Natural killer cell (primary cell): ENCODE results near the gene PTPRN2. TPM values are rescaled to one million over a fixed set of nuclear protein-coding genes. Genes with fewer than 3 reads are reported as not detected.

Experiments
- ATAC-seq, 3 donors: fragments of 150-1000 bp in 2 of 3; fragments of 200-7000 bp in 1 of 3; cut with Tn5 transposase; 1 replicate in 1 of 3; 2 replicates in 2 of 3; pipeline ENCODE4 v1.10.0; 2021; ENCODE audit warnings: mild to moderate bottlenecking in 2 of 3, moderate library complexity in 2 of 3
- DNase-seq, 2 donors: peaks; one replicate each; pipeline versions ENCODE4 v3.0.0 to v3.0.0-alpha.2; 2013 to 2021; ENCODE audit warnings: mixed read lengths in 1 of 2
- H3K27ac ChIP-seq: one replicate; pipeline ENCODE4 v1.5.1; 2013; ENCODE audit warnings: mild to moderate bottlenecking, low read length
- H3K27me3 ChIP-seq: one replicate; pipeline ENCODE4 v1.6.1; 2013; ENCODE audit warnings: low read length; ENCODE audit not compliant: control insufficient read depth, insufficient read depth
- H3K36me3 ChIP-seq: one replicate; pipeline ENCODE4 v1.6.1; 2013; ENCODE audit warnings: low read length; ENCODE audit not compliant: control insufficient read depth, insufficient read depth
- H3K4me1 ChIP-seq: one replicate; pipeline ENCODE4 v1.6.1; 2013; ENCODE audit warnings: low read length; ENCODE audit not compliant: control insufficient read depth, insufficient read depth
- H3K4me3 ChIP-seq: one replicate; pipeline ENCODE4 v1.5.1; 2013; ENCODE audit warnings: low read length
- H3K9me3 ChIP-seq: one replicate; pipeline ENCODE4 v1.6.1; 2013; ENCODE audit warnings: low read length; ENCODE audit not compliant: control insufficient read depth, insufficient read depth
- H3K27ac Mint-ChIP-seq, 2 donors: one replicate each; pipeline ENCODE4 v1.8.0; 2022; ENCODE audit warnings: mild to moderate bottlenecking in 2 of 2, mixed read lengths in 2 of 2, moderate library complexity in 1 of 2
- H3K27me3 Mint-ChIP-seq, 2 donors: one replicate each; pipeline ENCODE4 v1.8.0; 2022; ENCODE audit warnings: low read depth in 2 of 2, mixed read lengths in 2 of 2
- H3K36me3 Mint-ChIP-seq: one replicate; pipeline ENCODE4 v1.8.0; 2022; ENCODE audit warnings: mixed read lengths
- H3K4me1 Mint-ChIP-seq, 2 donors: one replicate each; pipeline ENCODE4 v1.8.0; 2022; ENCODE audit warnings: mixed read lengths in 2 of 2
- H3K4me3 Mint-ChIP-seq: one replicate; pipeline ENCODE4 v1.8.0; 2022; ENCODE audit warnings: mild to moderate bottlenecking, moderate library complexity, mixed read lengths
- H3K9me3 Mint-ChIP-seq, 2 donors: one replicate each; pipeline ENCODE4 v1.8.0; 2022; ENCODE audit warnings: mixed read lengths in 2 of 2
- CTCF ChIP-seq: fragments of 200-600 bp; IDR thresholded peaks from one replicate; pipeline ENCODE4 v1.8.0; 2022; ENCODE audit warnings: antibody characterized with exemption
- WGBS: methylation state at CpG from one replicate; pipeline ENCODE4 v1.1.7; 2013; ENCODE audit warnings: missing lambda C conversion rate; ENCODE audit not compliant: insufficient coverage; 5-methylcytosine and 5-hydroxymethylcytosine counted together
- intact Hi-C: fragments of 100-400 bp; cut with micrococcal nuclease; formaldehyde crosslinking; loops from one replicate; pipeline ENCODE4 v1.14.2; 2022
- total RNA-seq, 4 donors: library from RNA; stranded (reverse); fragments of 120-200 nt in 1 of 4; gene quantifications; one replicate each; pipeline versions ENCODE4 v1.2.3 to v1.2.4, GENCODE V29; 2013 to 2022

The PTPRN2 gene
- total RNA-seq, 3 donors from 2014 or later (not counting 1 experiment from before 2014, with no cell fraction given), result 1.3 to 2.5 (median 1.9) TPM

- no peak overlapping the region for H3K27ac ChIP-seq
- no peaks in the 10 kb centered on the region for H3K4me1 ChIP-seq
- WGBS, result 95% methylated on average over 14 of the region's 16 CpGs
- intact Hi-C loops, result no loop called here
- H3K27me3 Mint-ChIP-seq, result no peaks in the 10 kb centered on the region
- no peaks in the 10 kb centered on the region for H3K36me3 Mint-ChIP-seq
- H3K9me3 ChIP-seq, result no peaks in the 10 kb centered on the region
- no peaks in the 10 kb centered on the region for H3K36me3 ChIP-seq
- peaks cover 2 to 6% of the 10 kb centered on the region in 2 donors for H3K9me3 Mint-ChIP-seq
- no peak overlapping the region for H3K4me3 Mint-ChIP-seq
- no peak for TF ChIP-seq CTCF
- no peak for DNase-seq
- H3K27me3 ChIP-seq, result no peaks in the 10 kb centered on the region
- no peak overlapping the region for H3K4me3 ChIP-seq
- H3K4me1 Mint-ChIP-seq, result no peaks in the 10 kb centered on the region
- no peak overlapping the region for H3K27ac Mint-ChIP-seq
- no peak for ATAC-seq
Measured at GRCh38 chr7:158414486-158414961, 173.1 kb downstream of the PTPRN2 start.

- H3K36me3 Mint-ChIP-seq, result no peaks in the 10 kb centered on the region
- WGBS, result 90% methylated on average over 9 of the region's 11 CpGs
- H3K9me3 Mint-ChIP-seq, result peaks cover 2 to 6% of the 10 kb centered on the region in 2 donors
- Histone ChIP-seq H3K27ac (no peak overlapping the region), H3K4me1 (no peaks in the 10 kb centered on the region), H3K36me3 (no peaks in the 10 kb centered on the region), H3K27me3 (no peaks in the 10 kb centered on the region), H3K4me3 (no peak overlapping the region), H3K9me3 (no peaks in the 10 kb centered on the region)
- ATAC-seq (no peak), DNase-seq (no peak)
- no peak for TF ChIP-seq CTCF
- H3K27me3 Mint-ChIP-seq, result no peaks in the 10 kb centered on the region
- no peaks in the 10 kb centered on the region for H3K4me1 Mint-ChIP-seq
- H3K4me3 Mint-ChIP-seq, result no peak overlapping the region
- no peak overlapping the region for H3K27ac Mint-ChIP-seq
- intact Hi-C loops, result no loop called here
Measured at GRCh38 chr7:158414002-158414401, 173.6 kb downstream of the PTPRN2 start.

GRCh38 chr7:158411232-158411950 lies 176.2 kb downstream of the PTPRN2 start:
- no peak for TF ChIP-seq CTCF
- no peak for ATAC-seq
- H3K9me3 ChIP-seq, result no peaks in the 10 kb centered on the region

GRCh38 chr7:158410720-158411119 lies 176.9 kb downstream of the PTPRN2 start:
- Histone ChIP-seq H3K27me3 (no peaks in the 10 kb centered on the region), H3K9me3 (no peaks in the 10 kb centered on the region), H3K27ac (no peak overlapping the region), H3K4me1 (no peaks in the 10 kb centered on the region), H3K4me3 (no peak overlapping the region), H3K36me3 (no peaks in the 10 kb centered on the region)
- no peaks in the 10 kb centered on the region for H3K4me1 Mint-ChIP-seq
- no peak overlapping the region for H3K4me3 Mint-ChIP-seq
- DNase-seq, result no peak
- intact Hi-C loops, result no loop called here
- H3K36me3 Mint-ChIP-seq, result no peaks in the 10 kb centered on the region
- H3K9me3 Mint-ChIP-seq, result no peaks in the 10 kb centered on the region
- H3K27ac Mint-ChIP-seq, result no peak overlapping the region
- no peak for TF ChIP-seq CTCF
- no peaks in the 10 kb centered on the region for H3K27me3 Mint-ChIP-seq
- 80% methylated on average over 12 of the region's 12 CpGs for WGBS
- no peak for ATAC-seq

More at GRCh38 chr7:158411232-158411950, 176.2 kb downstream of the PTPRN2 start:
- no peaks in the 10 kb centered on the region for H3K36me3 Mint-ChIP-seq
- no peaks in the 10 kb centered on the region for H3K9me3 Mint-ChIP-seq
- Histone ChIP-seq H3K36me3 (no peaks in the 10 kb centered on the region), H3K27me3 (no peaks in the 10 kb centered on the region), H3K27ac (no peak overlapping the region), H3K4me1 (no peaks in the 10 kb centered on the region), H3K4me3 (no peak overlapping the region)
- no peak for DNase-seq
- no peaks in the 10 kb centered on the region for H3K4me1 Mint-ChIP-seq
- no peaks in the 10 kb centered on the region for H3K27me3 Mint-ChIP-seq
- H3K4me3 Mint-ChIP-seq, result no peak overlapping the region
- intact Hi-C loops, result no loop called here
- H3K27ac Mint-ChIP-seq, result no peak overlapping the region
- 92% methylated on average over 24 of the region's 24 CpGs for WGBS
